ENCODE measurements around the gene PNRC2.

GRCh38 chr1:23911921-23912320 lies 47.7 kb upstream of the PNRC2 start:
- TF ChIP-seq CTCF (conservative IDR thresholded peaks at IDR 0.05; ENCODE audit: low read length): no peak
- TF ChIP-seq EZH2phosphoT487 (IDR thresholded peaks at IDR 0.05; ENCODE audit: borderline replicate concordance): no peak

Data from Loucy (cell line).